ENCODE measurements around the gene SH3GLB1.

The SH3GLB1 gene

GRCh38 chr1:86704972-86705664 lies 742 bp downstream of the SH3GLB1 start:
- H3K36me3 ChIP-seq (ENCODE audit: control insufficient read depth, insufficient read depth, low read length) = no peaks in the 10 kb centered on the region
- no peaks in the 10 kb centered on the region for H3K9me3 ChIP-seq (ENCODE audit: control insufficient read depth, insufficient read depth, low read depth, low read length)
- peak overlapping the region; percentile 92 for H3K9ac ChIP-seq (ENCODE audit: low read length)
- H3K4me3 ChIP-seq (ENCODE audit: low read depth, low read length) = peak overlapping the region; percentile 93
- peaks cover 8% of the 10 kb centered on the region for H3K4me1 ChIP-seq (ENCODE audit: control insufficient read depth, insufficient read depth, low read length)
- peak overlapping the region; percentile 70 for H3K27ac ChIP-seq (ENCODE audit: low read depth, low read length)
- no peaks in the 10 kb centered on the region for H3K27me3 ChIP-seq (ENCODE audit: control insufficient read depth, insufficient read depth, low read length)

GRCh38 chr1:86705665-86705985 lies 1.2 kb downstream of the SH3GLB1 start:
- H3K9ac ChIP-seq (ENCODE audit: low read length) = peak overlapping the region; percentile 92
- no peaks in the 10 kb centered on the region for H3K9me3 ChIP-seq (ENCODE audit: control insufficient read depth, insufficient read depth, low read depth, low read length)
- H3K4me1 ChIP-seq (ENCODE audit: control insufficient read depth, insufficient read depth, low read length) = peaks cover 8% of the 10 kb centered on the region
- peak overlapping the region; percentile 93 for H3K4me3 ChIP-seq (ENCODE audit: low read depth, low read length)
- no peaks in the 10 kb centered on the region for H3K27me3 ChIP-seq (ENCODE audit: control insufficient read depth, insufficient read depth, low read length)
- H3K36me3 ChIP-seq (ENCODE audit: control insufficient read depth, insufficient read depth, low read length) = no peaks in the 10 kb centered on the region
- H3K27ac ChIP-seq (ENCODE audit: low read depth, low read length) = no peak overlapping the region

GRCh38 chr1:86706018-86706635 lies 1.8 kb downstream of the SH3GLB1 start:
- Histone ChIP-seq H3K4me3 (ENCODE audit: low read depth, low read length) (peak overlapping the region; percentile 93), H3K27me3 (ENCODE audit: control insufficient read depth, insufficient read depth, low read length) (no peaks in the 10 kb centered on the region), H3K9me3 (ENCODE audit: control insufficient read depth, insufficient read depth, low read depth, low read length) (no peaks in the 10 kb centered on the region), H3K36me3 (ENCODE audit: control insufficient read depth, insufficient read depth, low read length) (no peaks in the 10 kb centered on the region), H3K4me1 (ENCODE audit: control insufficient read depth, insufficient read depth, low read length) (peaks cover 8% of the 10 kb centered on the region), H3K9ac (ENCODE audit: low read length) (peak overlapping the region; percentile 92), H3K27ac (ENCODE audit: low read depth, low read length) (no peak overlapping the region)

- H3K4me3 ChIP-seq (ENCODE audit: low read depth, low read length) = no peak overlapping the region
- no peaks in the 10 kb centered on the region for H3K9me3 ChIP-seq (ENCODE audit: control insufficient read depth, insufficient read depth, low read depth, low read length)
- no peak overlapping the region for H3K27ac ChIP-seq (ENCODE audit: low read depth, low read length)
Measured at GRCh38 chr1:86708920-86709319, 4.5 kb downstream of the SH3GLB1 start.

GRCh38 chr1:86712088-86712860 lies 7.9 kb downstream of the SH3GLB1 start:
- H3K9ac ChIP-seq (ENCODE audit: low read length) = no peak overlapping the region
- no peaks in the 10 kb centered on the region for H3K9me3 ChIP-seq (ENCODE audit: control insufficient read depth, insufficient read depth, low read depth, low read length)
- peaks cover 9% of the 10 kb centered on the region; the same call in 1 of the 2 replicates for H3K4me1 ChIP-seq (ENCODE audit: control insufficient read depth, insufficient read depth, low read length)
- peaks cover 17% of the 10 kb centered on the region for H3K36me3 ChIP-seq (ENCODE audit: control insufficient read depth, insufficient read depth, low read length)
- no peak overlapping the region for H3K27ac ChIP-seq (ENCODE audit: low read depth, low read length)
- H3K4me3 ChIP-seq (ENCODE audit: low read depth, low read length) = no peak overlapping the region
- no peaks in the 10 kb centered on the region for H3K27me3 ChIP-seq (ENCODE audit: control insufficient read depth, insufficient read depth, low read length)

More at GRCh38 chr1:86708920-86709319, 4.5 kb downstream of the SH3GLB1 start:
- no peaks in the 10 kb centered on the region for H3K36me3 ChIP-seq (ENCODE audit: control insufficient read depth, insufficient read depth, low read length)
- no peaks in the 10 kb centered on the region for H3K27me3 ChIP-seq (ENCODE audit: control insufficient read depth, insufficient read depth, low read length)
- H3K9ac ChIP-seq (ENCODE audit: low read length) = no peak overlapping the region
- H3K4me1 ChIP-seq (ENCODE audit: control insufficient read depth, insufficient read depth, low read length) = peaks cover 13% of the 10 kb centered on the region

- no peak overlapping the region for H3K27ac ChIP-seq (ENCODE audit: low read depth, low read length)
- H3K4me1 ChIP-seq (ENCODE audit: control insufficient read depth, insufficient read depth, low read length) = peaks cover 9% of the 10 kb centered on the region; the same call in 1 of the 2 replicates
- H3K4me3 ChIP-seq (ENCODE audit: low read depth, low read length) = no peak overlapping the region
- H3K9ac ChIP-seq (ENCODE audit: low read length) = no peak overlapping the region
- no peaks in the 10 kb centered on the region for H3K9me3 ChIP-seq (ENCODE audit: control insufficient read depth, insufficient read depth, low read depth, low read length)
- peaks cover 17% of the 10 kb centered on the region for H3K36me3 ChIP-seq (ENCODE audit: control insufficient read depth, insufficient read depth, low read length)
- no peaks in the 10 kb centered on the region for H3K27me3 ChIP-seq (ENCODE audit: control insufficient read depth, insufficient read depth, low read length)
Measured at GRCh38 chr1:86713477-86713876, 9.1 kb downstream of the SH3GLB1 start.

GRCh38 chr1:86714159-86714558 lies 9.8 kb downstream of the SH3GLB1 start:
- Histone ChIP-seq H3K9me3 (ENCODE audit: control insufficient read depth, insufficient read depth, low read depth, low read length) (no peaks in the 10 kb centered on the region), H3K27ac (ENCODE audit: low read depth, low read length) (no peak overlapping the region), H3K4me1 (ENCODE audit: control insufficient read depth, insufficient read depth, low read length) (peaks cover 9% of the 10 kb centered on the region; the same call in 1 of the 2 replicates), H3K4me3 (ENCODE audit: low read depth, low read length) (no peak overlapping the region), H3K27me3 (ENCODE audit: control insufficient read depth, insufficient read depth, low read length) (no peaks in the 10 kb centered on the region), H3K9ac (ENCODE audit: low read length) (no peak overlapping the region), H3K36me3 (ENCODE audit: control insufficient read depth, insufficient read depth, low read length) (peaks cover 19% of the 10 kb centered on the region)

GRCh38 chr1:86714561-86715244 lies 10.3 kb downstream of the SH3GLB1 start:
- Histone ChIP-seq H3K4me1 (ENCODE audit: control insufficient read depth, insufficient read depth, low read length) (peaks cover 9% of the 10 kb centered on the region; the same call in 1 of the 2 replicates), H3K27me3 (ENCODE audit: control insufficient read depth, insufficient read depth, low read length) (no peaks in the 10 kb centered on the region), H3K9ac (ENCODE audit: low read length) (no peak overlapping the region), H3K4me3 (ENCODE audit: low read depth, low read length) (no peak overlapping the region), H3K9me3 (ENCODE audit: control insufficient read depth, insufficient read depth, low read depth, low read length) (no peaks in the 10 kb centered on the region), H3K27ac (ENCODE audit: low read depth, low read length) (no peak overlapping the region), H3K36me3 (ENCODE audit: control insufficient read depth, insufficient read depth, low read length) (peaks cover 22% of the 10 kb centered on the region)

GRCh38 chr1:86718786-86719185 lies 14.4 kb downstream of the SH3GLB1 start:
- H3K36me3 ChIP-seq (ENCODE audit: control insufficient read depth, insufficient read depth, low read length) = peaks cover 40% of the 10 kb centered on the region

GRCh38 chr1:86731416-86731815 lies 27.0 kb downstream of the SH3GLB1 start:
- H3K9me3 ChIP-seq (ENCODE audit: control insufficient read depth, insufficient read depth, low read depth, low read length) = no peaks in the 10 kb centered on the region
- H3K4me1 ChIP-seq (ENCODE audit: control insufficient read depth, insufficient read depth, low read length) = no peaks in the 10 kb centered on the region
- H3K9ac ChIP-seq (ENCODE audit: low read length) = no peak overlapping the region
- no peak overlapping the region for H3K4me3 ChIP-seq (ENCODE audit: low read depth, low read length)
- H3K36me3 ChIP-seq (ENCODE audit: control insufficient read depth, insufficient read depth, low read length) = peaks cover 31% of the 10 kb centered on the region
- H3K27me3 ChIP-seq (ENCODE audit: control insufficient read depth, insufficient read depth, low read length) = no peaks in the 10 kb centered on the region
- no peak overlapping the region for H3K27ac ChIP-seq (ENCODE audit: low read depth, low read length)

More at GRCh38 chr1:86718786-86719185, 14.4 kb downstream of the SH3GLB1 start:
- Histone ChIP-seq H3K4me3 (ENCODE audit: low read depth, low read length) (no peak overlapping the region), H3K27ac (ENCODE audit: low read depth, low read length) (no peak overlapping the region), H3K4me1 (ENCODE audit: control insufficient read depth, insufficient read depth, low read length) (peaks cover 4% of the 10 kb centered on the region; the same call in 1 of the 2 replicates), H3K9me3 (ENCODE audit: control insufficient read depth, insufficient read depth, low read depth, low read length) (no peaks in the 10 kb centered on the region), H3K9ac (ENCODE audit: low read length) (no peak overlapping the region), H3K27me3 (ENCODE audit: control insufficient read depth, insufficient read depth, low read length) (no peaks in the 10 kb centered on the region)
